A549 (cell line): ENCODE results near the gene TAS2R16. TPM values are rescaled to one million over a fixed set of nuclear protein-coding genes. Genes with fewer than 3 reads are reported as not detected.

ENCODE experiments used
- ATAC-seq, 2 experiments: fragments of 200-7000 bp in 1 of 2; fragments of >200 bp in 1 of 2; cut with Nextera tagmentation in 1 of 2; cut with Tn5 transposase in 1 of 2; 3 replicates each; pipeline versions ENCODE4 v1.8.0 to v1.9.1; 2018 to 2020; ENCODE audit warnings: mild to moderate bottlenecking in 1 of 2, moderate library complexity in 1 of 2
- CTCF ChIA-PET: fragments of 300-600 bp; sonication (Branson Sonifier 250); formaldehyde crosslinking; extraction: SDS; loops from one replicate; lab custom pipeline; 2021; ENCODE audit warnings: antibody characterized with exemption, inconsistent platforms; lab: Yijun Ruan, JAX
- POLR2A ChIA-PET: fragments of 350-600 bp; formaldehyde crosslinking; extraction: SDS; loops from one replicate; lab custom pipeline; 2021; ENCODE audit warnings: antibody characterized with exemption, inconsistent platforms; lab: Yijun Ruan, JAX
- DNase-seq, 2 experiments: peaks; one replicate each; pipeline versions ENCODE4 v3.0.0 to v3.0.0-alpha.2; 2011 to 2016; ENCODE audit warnings: low read depth in 1 of 2, low spot score in 1 of 2
- FAIRE-seq: peaks from 2 replicates; lab custom pipeline; 2011; peaks lifted over from hg19 to GRCh38; lab: Jason Lieb, UNC
- H3K27ac ChIP-seq, 2 experiments: fragments of >200 bp; sonication (Bioruptor Twin); formaldehyde crosslinking; 3 replicates each; pipeline ENCODE4 v1.5.1; 2016 to 2017
- H3K4me1 ChIP-seq: fragments of >200 bp; sonication (Bioruptor Twin); formaldehyde crosslinking; 3 replicates; pipeline ENCODE4 v1.6.1; 2016
- H3K4me2 ChIP-seq: fragments of >200 bp; sonication (Bioruptor Twin); formaldehyde crosslinking; 3 replicates; pipeline ENCODE4 v1.6.1; 2016
- H3K4me3 ChIP-seq: fragments of >200 bp; sonication (Bioruptor Twin); formaldehyde crosslinking; 3 replicates; pipeline ENCODE4 v1.5.1; 2016
- H3K9me3 ChIP-seq: fragments of >200 bp; sonication (Bioruptor Twin); formaldehyde crosslinking; 3 replicates; pipeline ENCODE4 v1.6.1; 2016
- BHLHE40 ChIP-seq: IDR thresholded peaks from 2 replicates; pipeline ENCODE4 v1.6.1; 2012; ENCODE audit warnings: low read depth, low read length, inconsistent platforms
- CBX2 ChIP-seq: fragments of 200-600 bp; sonication (generic); IDR thresholded peaks from 2 replicates; pipeline ENCODE4 v1.6.1; 2016; ENCODE audit warnings: low read depth, mild to moderate bottlenecking, borderline replicate concordance
- CBX8 ChIP-seq: fragments of 200-600 bp; sonication (generic); IDR thresholded peaks from 2 replicates; pipeline ENCODE4 v1.6.1; 2016
- CHD4 ChIP-seq: fragments of 200-600 bp; sonication (generic); IDR thresholded peaks from 2 replicates; pipeline ENCODE4 v1.6.1; 2016; ENCODE audit warnings: antibody characterized with exemption, mild to moderate bottlenecking, borderline replicate concordance
- EHMT2 ChIP-seq: fragments of 200-600 bp; sonication (generic); IDR thresholded peaks from 2 replicates; pipeline ENCODE4 v1.6.1; 2016; ENCODE audit warnings: antibody characterized with exemption, low read depth, mild to moderate bottlenecking, moderate library complexity
- FOXS1 ChIP-seq: fragments of 250-450 bp; sonication (Bioruptor Pico); IDR thresholded peaks from 2 replicates; pipeline ENCODE4 v1.5.0; 2020; ENCODE audit warnings: mild to moderate bottlenecking, moderate library complexity
- GATA3 ChIP-seq: IDR thresholded peaks from 2 replicates; pipeline ENCODE4 v1.6.1; 2012; ENCODE audit warnings: borderline replicate concordance
- HES2 ChIP-seq: fragments of >200 bp; sonication (Bioruptor Twin); formaldehyde crosslinking; IDR thresholded peaks from 2 replicates; pipeline ENCODE4 v1.6.1; 2016
- HOXA7 ChIP-seq: fragments of 250-450 bp; sonication (Bioruptor Pico); IDR thresholded peaks from 2 replicates; pipeline ENCODE4 v1.5.0; 2020; ENCODE audit warnings: mild to moderate bottlenecking, moderate library complexity
- HOXB13 ChIP-seq: fragments of 250-450 bp; sonication (Bioruptor Pico); IDR thresholded peaks from 2 replicates; pipeline ENCODE4 v1.5.0; 2020; ENCODE audit warnings: low read depth, mild to moderate bottlenecking, moderate library complexity
- HOXB5 ChIP-seq: fragments of 250-450 bp; sonication (Bioruptor Pico); IDR thresholded peaks from 2 replicates; pipeline ENCODE4 v1.5.0; 2020; ENCODE audit warnings: mild to moderate bottlenecking, moderate library complexity
- JUN ChIP-seq, 2 experiments: fragments of >200 bp; sonication (Bioruptor Twin); formaldehyde crosslinking; IDR thresholded peaks; 2 replicates in 1 of 2; 3 replicates in 1 of 2; pipeline ENCODE4 v1.6.1; 2016 to 2017
- KDM1A ChIP-seq: fragments of 200-600 bp; sonication (generic); IDR thresholded peaks from 2 replicates; pipeline ENCODE4 v1.6.1; 2016; ENCODE audit warnings: low read depth, mild to moderate bottlenecking
- MYC ChIP-seq: IDR thresholded peaks from 2 replicates; pipeline ENCODE4 v1.6.1; 2012; ENCODE audit warnings: mild to moderate bottlenecking, inconsistent platforms, low read length, improper control_type of control experiment, borderline replicate concordance
- PHF8 ChIP-seq: fragments of 200-600 bp; sonication (generic); IDR thresholded peaks from 2 replicates; pipeline ENCODE4 v1.6.1; 2016; ENCODE audit warnings: low read depth, mild to moderate bottlenecking, antibody characterized with exemption, moderate library complexity, borderline replicate concordance
- RARB ChIP-seq: fragments of 250-450 bp; sonication (Bioruptor Pico); IDR thresholded peaks from 2 replicates; pipeline ENCODE4 v1.8.0; 2021; ENCODE audit warnings: mild to moderate bottlenecking, moderate library complexity
- REST ChIP-seq: fragments of 200-600 bp; sonication (generic); IDR thresholded peaks from 2 replicates; pipeline ENCODE4 v1.6.1; 2016; ENCODE audit warnings: antibody characterized with exemption, mild to moderate bottlenecking, moderate library complexity
- RFX5 ChIP-seq: fragments of 450-650 bp; IDR thresholded peaks from 2 replicates; pipeline ENCODE4 v1.7.1; 2014; ENCODE audit warnings: antibody characterized with exemption, mild to moderate bottlenecking, moderate library complexity
- RNF2 ChIP-seq: fragments of 200-600 bp; sonication (generic); IDR thresholded peaks from 2 replicates; pipeline ENCODE4 v1.6.1; 2016; ENCODE audit warnings: low read depth, mild to moderate bottlenecking, antibody characterized with exemption, moderate library complexity, borderline replicate concordance
- TP53 ChIP-seq: fragments of 250-450 bp; sonication (Bioruptor Pico); IDR thresholded peaks from 2 replicates; pipeline ENCODE4 v1.5.0; 2021; ENCODE audit warnings: mild to moderate bottlenecking, moderate library complexity
- WGBS: methylation state at CpG from one replicate; pipeline ENCODE4 v1.1.6; 2017; ENCODE audit errors: missing lambda C conversion rate; 5-methylcytosine and 5-hydroxymethylcytosine counted together
- polyA plus RNA-seq, 4 experiments: library from polyadenylated mRNA; depleted of rRNA in 3 of 4; stranded (reverse); fragments of >200 nt; fragmentation: RNase III in 1 of 4; extraction: RNeasy Plus Mini Kit Qiagen cat#74134 plus additional on column Dnase treatment in 1 of 4; gene quantifications; 2 replicates in 3 of 4; 3 replicates in 1 of 4; pipeline ENCODE4 v1.2.3, GENCODE V29; 2011 to 2017
- TF ChIP-seq, protein P1 (sequence below): IDR thresholded peaks from 2 replicates; pipeline ENCODE4 v1.6.1; 2012

Gene TAS2R16
- polyA plus RNA-seq, 2 of the 4 experiments (the other 2 are of a cell fraction) = not detected

- ATAC-seq (no peak), FAIRE-seq (no peak), DNase-seq (no peak)
- H3K27ac ChIP-seq = no peak overlapping the region
- TF ChIP-seq PHF8 = no peak
- no peak for TF ChIP-seq RARB (CRISPR knock-in tag)
- no peak for TF ChIP-seq MYC
- TF ChIP-seq GATA3 = no peak
- TF ChIP-seq TP53 (CRISPR knock-in tag) = no peak
- TF ChIP-seq RNF2 = no peak
- no peak for TF ChIP-seq HOXB5 (CRISPR knock-in tag)
- no peak for TF ChIP-seq EHMT2
- no peak for TF ChIP-seq HES2
- TF ChIP-seq CHD4 = no peak
- no peak for TF ChIP-seq KDM1A
- TF ChIP-seq REST = no peak
- TF ChIP-seq CBX8 = no peak
- no peak for TF ChIP-seq FOXS1 (CRISPR knock-in tag)
- no peaks in the 10 kb centered on the region for H3K9me3 ChIP-seq
- 12% methylated on average over 1 of the region's 1 CpG for WGBS
- no peaks in the 10 kb centered on the region for H3K4me1 ChIP-seq
- H3K4me3 ChIP-seq = no peak overlapping the region
- H3K4me2 ChIP-seq = no peak overlapping the region
- ChIA-PET CTCF (no interaction called here), POLR2A (no interaction called here)
These were observed 20.2 kb downstream of the TAS2R16 start for GRCh38 chr7:122975341-122975740.

- POLR2A ChIA-PET = no interaction called here
- TF ChIP-seq, protein P1, sequence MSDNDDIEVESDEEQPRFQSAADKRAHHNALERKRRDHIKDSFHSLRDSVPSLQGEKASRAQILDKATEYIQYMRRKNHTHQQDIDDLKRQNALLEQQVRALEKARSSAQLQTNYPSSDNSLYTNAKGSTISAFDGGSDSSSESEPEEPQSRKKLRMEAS = no peak
- TF ChIP-seq RFX5 (no peak), BHLHE40 (no peak), HOXB13 (CRISPR knock-in tag) (no peak), FOXS1 (CRISPR knock-in tag) (no peak), CBX2 (no peak), HOXA7 (CRISPR knock-in tag) (no peak), TP53 (CRISPR knock-in tag) (no peak), JUN (IDR thresholded peaks at IDR 0.05) (no peak)
- no peak overlapping the region for H3K4me2 ChIP-seq
- ATAC-seq (no peak), DNase-seq (no peak), FAIRE-seq (no peak)
- CTCF ChIA-PET = no interaction called here
- H3K27ac ChIP-seq = no peak overlapping the region
- 0% methylated on average over 2 of the region's 2 CpGs for WGBS
- H3K9me3 ChIP-seq = no peaks in the 10 kb centered on the region
- no peak overlapping the region for H3K4me3 ChIP-seq
- H3K4me1 ChIP-seq = no peaks in the 10 kb centered on the region
These were observed 21.3 kb downstream of the TAS2R16 start for GRCh38 chr7:122974229-122974628.

GRCh38 chr7:122972056-122972455 is 23.4 kb downstream of the TAS2R16 start:
- ATAC-seq (no peak), FAIRE-seq (no peak), DNase-seq (no peak)
- TF ChIP-seq TP53 (CRISPR knock-in tag) = no peak
- Histone ChIP-seq H3K27ac (no peak overlapping the region), H3K4me1 (no peaks in the 10 kb centered on the region), H3K4me2 (no peak overlapping the region), H3K9me3 (no peaks in the 10 kb centered on the region), H3K4me3 (no peak overlapping the region)
- ChIA-PET CTCF (no interaction called here), POLR2A (no interaction called here)
- 4% methylated on average over 6 of the region's 6 CpGs for WGBS
